ENCODE measurements around the gene UCHL1.

DNA sequence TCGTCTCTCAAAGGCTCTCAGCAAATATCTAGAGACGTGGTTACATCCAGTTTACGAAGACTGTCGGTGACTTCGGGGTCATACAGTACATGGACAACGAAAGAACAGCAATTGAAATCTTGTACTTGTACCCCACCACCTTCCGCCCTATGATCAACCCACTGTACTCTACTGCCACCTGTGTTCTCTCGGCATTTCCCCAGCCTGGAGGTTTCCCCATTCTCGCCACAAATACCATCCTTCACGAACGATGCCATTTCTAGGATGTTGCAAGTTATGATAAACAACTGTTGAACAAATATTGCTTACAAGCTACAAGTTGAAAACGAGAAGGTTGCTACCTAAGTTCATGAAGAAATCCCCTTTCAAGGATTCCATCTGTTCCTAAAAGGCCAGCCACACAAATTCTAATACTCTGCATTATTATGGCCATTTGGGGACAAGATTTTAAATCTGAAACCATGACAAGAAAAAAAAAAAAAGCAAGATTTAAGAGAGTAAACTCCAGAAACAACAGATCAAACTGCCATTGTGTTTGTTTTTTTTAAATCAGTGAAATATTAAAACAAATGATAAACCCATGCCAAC lies 44.0 kb upstream of the UCHL1 start:
- TF ChIP-seq, protein P1, sequence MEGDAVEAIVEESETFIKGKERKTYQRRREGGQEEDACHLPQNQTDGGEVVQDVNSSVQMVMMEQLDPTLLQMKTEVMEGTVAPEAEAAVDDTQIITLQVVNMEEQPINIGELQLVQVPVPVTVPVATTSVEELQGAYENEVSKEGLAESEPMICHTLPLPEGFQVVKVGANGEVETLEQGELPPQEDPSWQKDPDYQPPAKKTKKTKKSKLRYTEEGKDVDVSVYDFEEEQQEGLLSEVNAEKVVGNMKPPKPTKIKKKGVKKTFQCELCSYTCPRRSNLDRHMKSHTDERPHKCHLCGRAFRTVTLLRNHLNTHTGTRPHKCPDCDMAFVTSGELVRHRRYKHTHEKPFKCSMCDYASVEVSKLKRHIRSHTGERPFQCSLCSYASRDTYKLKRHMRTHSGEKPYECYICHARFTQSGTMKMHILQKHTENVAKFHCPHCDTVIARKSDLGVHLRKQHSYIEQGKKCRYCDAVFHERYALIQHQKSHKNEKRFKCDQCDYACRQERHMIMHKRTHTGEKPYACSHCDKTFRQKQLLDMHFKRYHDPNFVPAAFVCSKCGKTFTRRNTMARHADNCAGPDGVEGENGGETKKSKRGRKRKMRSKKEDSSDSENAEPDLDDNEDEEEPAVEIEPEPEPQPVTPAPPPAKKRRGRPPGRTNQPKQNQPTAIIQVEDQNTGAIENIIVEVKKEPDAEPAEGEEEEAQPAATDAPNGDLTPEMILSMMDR (IDR thresholded peaks at IDR 0.05; ENCODE audit: poor library complexity, severe bottlenecking): peak; percentile 67
- TF ChIP-seq TAF1 (IDR thresholded peaks at IDR 0.05; ENCODE audit: low read depth) (no peak), EZH2 (IDR thresholded peaks at IDR 0.05; ENCODE audit: borderline replicate concordance, insufficient read depth, low read length, poor library complexity, severe bottlenecking) (no peak)
